NCI-H2171 treated with DMSO at 0.1 percent for 48 hours (cell line): ENCODE results near the gene OR2AJ1.

ENCODE experiments used
- DNase-seq: peaks from one replicate; lab custom pipeline; 2025; lab: John Stamatoyannopoulos, UW

Gene OR2AJ1

GRCh38 chr1:247961791-247962190 is 37.1 kb downstream of the OR2AJ1 start:
- no peak for DNase-seq

GRCh38 chr1:247962911-247963588 is 38.4 kb downstream of the OR2AJ1 start:
- no peak for DNase-seq

GRCh38 chr1:247964933-247965332 is 40.2 kb downstream of the OR2AJ1 start, which contains the start of gene OR2AK2:
TSS of gene OR2AK2 (plus strand) at chr1:247965233. CDS start at chr1:247965377, 144 bp downstream.
- no peak for DNase-seq

GRCh38 chr1:247966532-247967204 is 42.0 kb downstream of the OR2AJ1 start:
- DNase-seq: no peak
